SIG-M5 treated with dmso at 0.1 percent for 504 hours (cell line): ENCODE measurements around the gene SLCO4A1.
A peak's percentile ranks its signal among the peaks of the same experiment; 100 is the strongest.

Source experiments
- DNase-seq: peaks from one replicate; lab custom pipeline; 2025; ENCODE audit not compliant: unreplicated experiment; lab: John Stamatoyannopoulos, UW

SLCO4A1 gene

DNA sequence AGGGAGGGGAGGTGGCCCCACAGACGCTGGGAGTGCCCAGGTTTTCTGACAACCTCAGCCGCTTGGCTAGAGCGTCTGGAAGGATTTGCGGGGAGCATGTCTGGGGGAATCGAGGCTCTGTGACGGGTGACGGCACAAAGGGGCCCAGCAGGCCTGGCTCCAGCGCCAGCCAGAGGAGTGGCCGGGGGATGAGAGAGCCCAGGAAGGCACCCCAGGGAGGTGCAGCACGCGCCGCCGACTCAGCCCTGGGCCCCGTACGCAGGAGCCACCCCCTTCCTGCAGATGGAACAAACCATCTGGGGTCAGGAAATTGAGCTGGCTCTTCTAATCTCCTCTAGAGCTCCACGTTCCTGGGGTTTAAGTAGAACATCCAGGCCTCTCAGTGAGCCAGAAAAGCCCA, 5.9 kb upstream of the SLCO4A1 start:
- DNase-seq, result no peak

DNA sequence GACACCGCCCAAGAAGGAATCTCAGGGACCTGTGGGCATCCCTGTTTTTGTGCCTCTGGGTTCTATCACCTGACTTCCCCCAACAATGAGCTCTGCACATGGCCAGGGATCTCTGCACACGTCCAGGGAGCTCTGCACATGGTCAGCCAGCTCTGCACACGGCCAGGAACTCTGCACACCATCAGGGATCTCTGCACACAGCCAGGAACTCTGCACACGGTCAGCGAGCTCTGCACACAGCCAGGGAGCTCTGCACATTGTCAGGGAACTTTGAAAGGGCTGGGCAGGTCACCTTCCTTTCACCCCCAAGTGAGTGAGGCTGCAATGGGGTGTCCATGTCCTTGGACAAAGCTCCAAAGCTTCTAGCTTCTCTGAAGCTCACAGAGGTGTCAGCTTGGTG, 5.2 kb upstream of the SLCO4A1 start:
- DNase-seq, result no peak

DNA sequence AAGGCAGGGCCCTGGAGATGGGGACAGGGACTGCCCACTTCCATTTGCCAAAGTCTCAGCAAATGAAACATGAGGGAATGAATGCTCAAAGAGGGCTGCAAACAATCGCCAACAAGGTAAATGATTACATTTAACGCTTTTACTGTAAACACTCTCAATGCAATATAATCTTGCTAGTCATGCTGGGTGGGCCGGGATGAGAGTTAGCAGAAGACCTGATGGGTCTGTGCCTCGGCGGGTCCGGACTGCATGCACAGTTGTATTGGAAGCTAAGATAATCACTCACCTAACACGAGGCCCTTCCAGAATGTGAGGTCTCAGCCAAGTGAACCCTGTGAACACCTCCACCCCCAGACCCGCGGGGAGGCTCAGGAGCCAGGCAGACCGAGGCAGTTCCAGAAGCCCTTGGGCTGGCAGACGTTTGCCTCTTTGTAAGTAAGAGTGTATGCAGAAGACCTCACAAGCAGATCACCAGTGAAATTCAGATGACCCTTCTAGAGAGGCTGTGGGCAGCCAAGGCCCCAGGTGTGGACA, 4.7 kb upstream of the SLCO4A1 start:
- DNase-seq, result no peak

DNA sequence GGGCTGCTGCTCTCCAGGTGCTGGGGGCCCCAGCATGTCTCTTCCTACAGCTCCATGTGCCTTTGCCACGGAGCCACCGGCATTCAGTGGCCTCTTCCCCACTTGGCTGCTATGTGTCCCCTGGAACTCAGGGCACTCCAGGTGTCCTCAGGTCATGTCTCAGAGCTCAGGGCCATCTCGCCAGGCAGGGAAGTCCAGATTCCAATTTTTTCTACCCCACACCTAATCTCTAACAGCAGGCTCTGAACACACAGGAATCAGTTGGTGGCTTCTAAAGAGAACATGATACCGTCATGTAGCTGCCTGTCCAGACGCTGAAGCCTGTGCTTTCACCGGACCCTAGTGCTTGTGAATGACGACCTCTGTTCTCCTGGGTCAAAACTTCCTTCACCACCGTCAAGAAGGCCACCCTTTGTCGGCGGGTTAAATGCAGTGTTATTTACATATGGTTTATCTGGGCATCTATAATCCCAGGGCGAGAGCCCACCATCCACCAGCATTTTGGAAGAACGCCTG, 4.2 kb upstream of the SLCO4A1 start:
- no peak for DNase-seq

DNA sequence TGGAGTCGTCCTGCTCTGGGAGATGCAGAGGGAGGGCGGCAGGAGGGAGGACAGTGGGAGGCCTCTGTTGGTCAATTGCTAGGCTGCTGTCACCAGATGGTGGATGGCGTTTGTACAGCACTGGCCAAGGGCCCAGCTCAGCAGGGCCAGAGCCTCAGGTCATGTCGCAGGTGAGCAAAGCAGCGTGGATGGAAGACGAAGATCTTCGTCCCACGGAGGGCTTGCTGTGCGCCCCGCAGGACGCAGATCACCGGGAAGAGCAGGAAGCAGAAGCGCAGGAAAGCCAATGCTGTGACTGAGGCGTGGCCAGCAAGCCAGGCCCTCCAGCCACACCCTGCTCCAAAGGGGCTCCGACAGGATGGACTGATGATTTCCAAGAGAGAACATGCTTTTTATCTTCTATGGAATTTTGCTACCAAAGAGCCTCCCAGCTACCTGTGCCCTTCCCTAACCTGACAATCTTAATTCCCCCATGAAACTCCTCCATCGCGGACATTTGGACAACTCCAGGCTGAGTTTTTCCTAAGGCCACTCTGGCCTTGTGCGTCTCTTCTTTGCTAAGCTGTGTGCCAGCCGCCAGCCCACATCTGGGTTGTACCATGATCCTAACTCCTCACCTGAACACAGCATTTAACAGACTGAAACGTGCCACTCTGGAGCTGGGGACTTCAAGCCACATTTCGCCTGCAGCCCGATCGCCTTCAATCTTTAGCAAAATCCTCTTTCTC, 3.5 kb upstream of the SLCO4A1 start:
- DNase-seq, result no peak

DNA sequence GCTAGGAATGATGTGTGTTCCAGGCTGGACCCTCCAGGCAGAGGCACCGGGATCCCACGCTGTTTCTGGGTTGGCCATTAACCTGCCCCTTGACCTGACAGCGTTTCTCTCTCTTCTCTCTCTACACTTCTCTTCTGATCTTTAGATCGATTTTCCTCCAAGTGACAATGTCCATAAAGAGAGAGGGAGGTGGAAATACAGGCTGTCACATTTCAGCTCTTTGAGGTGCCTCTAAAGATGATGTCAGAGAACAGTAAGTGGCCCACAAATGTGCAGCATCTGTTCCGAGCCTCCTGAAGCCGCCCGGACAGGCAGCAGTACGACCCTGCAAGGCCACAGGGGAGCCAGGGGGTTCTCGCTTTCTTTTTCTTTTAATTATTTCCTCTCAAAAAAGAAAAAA, 2.5 kb upstream of the SLCO4A1 start:
- DNase-seq, result no peak

DNA sequence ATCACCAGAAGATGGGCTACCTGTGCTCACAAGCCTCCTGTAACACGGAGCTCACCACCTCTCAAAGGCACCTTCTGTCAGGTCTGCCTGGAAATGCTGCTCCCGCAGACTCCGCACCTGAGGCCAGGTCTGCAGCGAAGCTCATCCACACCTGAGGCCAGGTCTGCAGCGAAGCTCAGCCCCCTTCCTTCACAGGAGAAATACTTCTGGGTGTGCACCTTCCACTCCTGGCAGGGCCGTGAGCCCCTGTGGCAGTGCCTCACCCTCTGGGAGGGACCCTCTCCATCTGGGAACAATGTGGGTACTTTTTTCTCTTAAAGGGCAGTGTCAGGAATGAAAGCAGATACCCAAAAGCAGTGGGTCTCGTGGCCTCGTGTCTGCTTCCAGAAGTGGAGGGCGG, 1.4 kb upstream of the SLCO4A1 start:
- DNase-seq, result no peak

DNA sequence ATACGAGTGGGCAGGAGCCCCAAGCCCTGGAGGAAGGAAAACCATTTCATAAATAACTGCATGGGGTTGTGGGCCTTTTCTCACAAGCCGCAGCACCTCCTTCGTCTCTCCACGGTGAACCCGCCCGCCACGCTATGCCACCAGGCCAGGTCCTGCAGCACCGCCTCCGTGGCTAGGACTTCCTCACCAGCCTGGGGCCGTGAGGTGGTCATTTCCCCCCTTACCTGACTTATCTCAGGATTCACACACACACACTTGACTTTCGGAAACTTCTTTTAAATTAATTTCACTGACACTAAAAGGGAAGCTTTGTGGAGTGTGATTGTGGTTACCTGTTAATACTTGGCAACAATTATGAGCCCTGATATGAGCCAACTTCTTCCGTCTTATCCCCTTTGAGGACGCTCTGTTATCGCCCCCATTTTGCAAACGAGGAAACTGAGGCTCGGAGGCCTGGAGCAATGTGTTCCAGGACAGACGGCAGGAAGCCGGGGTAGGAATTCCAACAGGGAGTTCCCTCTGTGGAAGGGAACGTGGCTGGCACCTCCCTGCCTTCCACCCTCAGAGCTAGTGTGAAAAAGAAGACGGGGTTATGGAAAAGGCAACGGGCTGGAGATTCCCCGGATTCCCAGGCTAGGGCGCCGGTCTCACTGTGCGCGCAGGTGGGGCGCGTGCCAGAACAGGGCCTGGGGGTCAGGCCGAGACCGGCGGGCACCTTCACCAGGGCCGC, 817 bp upstream of the SLCO4A1 start:
- no peak for DNase-seq

DNA sequence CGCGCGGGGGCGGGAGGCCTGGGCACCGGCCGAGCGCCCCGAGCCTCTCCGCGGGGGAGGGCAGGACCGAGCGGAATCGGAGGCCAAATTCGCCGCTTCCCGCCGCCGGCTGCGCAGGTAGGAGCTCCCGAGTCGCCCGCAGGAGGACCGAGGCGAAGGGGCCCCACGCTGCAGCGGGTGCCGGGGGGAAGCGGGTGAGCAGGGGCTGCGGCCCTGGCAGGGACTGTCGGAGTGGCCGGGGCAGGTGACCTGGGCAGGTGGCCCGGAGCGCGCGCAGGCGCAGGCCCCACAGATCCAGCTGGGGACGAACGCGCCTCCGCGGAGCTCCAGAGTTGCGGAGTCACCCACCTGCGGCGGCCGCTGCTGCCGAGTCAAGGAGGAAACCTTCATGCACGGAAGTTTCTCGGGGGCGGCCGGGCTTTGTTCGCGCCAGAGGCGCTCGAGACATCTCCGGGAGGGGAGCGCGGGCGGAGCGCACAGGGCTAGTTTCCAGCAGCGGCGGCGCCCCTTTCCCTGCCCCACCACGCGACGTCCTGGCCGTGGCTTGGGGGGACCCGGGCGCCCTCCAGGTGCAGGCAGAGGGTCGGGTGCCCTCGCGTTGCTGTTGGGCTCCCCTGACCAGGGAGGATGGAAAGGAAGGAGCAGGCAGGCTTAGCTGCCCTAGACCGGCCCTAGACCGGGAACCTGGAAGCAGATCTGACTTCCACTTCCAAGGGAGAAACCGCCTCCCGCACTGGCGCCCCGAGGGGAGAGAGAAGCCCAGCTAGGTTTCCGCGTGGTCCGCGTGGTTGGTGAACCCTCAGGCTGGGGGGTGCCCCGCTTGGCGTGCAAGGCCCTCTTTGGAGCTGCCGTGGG, 590 bp downstream of the SLCO4A1 start:
- DNase-seq, result peak; percentile 29

DNA sequence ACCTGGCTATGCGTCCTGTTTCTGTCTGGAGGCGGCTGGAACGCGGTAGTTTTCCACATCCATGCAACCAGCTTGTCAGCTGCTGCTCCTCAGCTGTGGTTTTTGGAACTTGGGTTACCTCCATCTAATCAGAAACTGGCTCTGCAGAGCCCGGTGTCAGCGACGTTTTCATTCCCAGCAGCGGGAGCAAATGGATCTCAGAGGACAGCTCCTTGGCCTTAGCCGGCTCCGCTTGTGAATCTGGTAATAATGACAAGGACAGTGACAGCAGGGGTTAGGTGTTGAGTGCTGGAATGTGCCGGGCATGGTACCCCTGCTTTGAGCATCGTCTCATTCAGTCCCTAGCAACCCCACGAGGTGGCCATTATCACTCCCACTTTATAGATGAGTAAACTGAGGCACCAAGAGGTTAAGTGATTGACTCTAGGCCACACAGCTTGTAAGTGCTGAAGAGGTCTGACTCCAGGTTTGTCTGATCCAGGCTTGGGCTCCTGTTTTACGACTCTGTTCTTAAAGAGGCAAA, 1.3 kb downstream of the SLCO4A1 start:
- DNase-seq, result no peak

DNA sequence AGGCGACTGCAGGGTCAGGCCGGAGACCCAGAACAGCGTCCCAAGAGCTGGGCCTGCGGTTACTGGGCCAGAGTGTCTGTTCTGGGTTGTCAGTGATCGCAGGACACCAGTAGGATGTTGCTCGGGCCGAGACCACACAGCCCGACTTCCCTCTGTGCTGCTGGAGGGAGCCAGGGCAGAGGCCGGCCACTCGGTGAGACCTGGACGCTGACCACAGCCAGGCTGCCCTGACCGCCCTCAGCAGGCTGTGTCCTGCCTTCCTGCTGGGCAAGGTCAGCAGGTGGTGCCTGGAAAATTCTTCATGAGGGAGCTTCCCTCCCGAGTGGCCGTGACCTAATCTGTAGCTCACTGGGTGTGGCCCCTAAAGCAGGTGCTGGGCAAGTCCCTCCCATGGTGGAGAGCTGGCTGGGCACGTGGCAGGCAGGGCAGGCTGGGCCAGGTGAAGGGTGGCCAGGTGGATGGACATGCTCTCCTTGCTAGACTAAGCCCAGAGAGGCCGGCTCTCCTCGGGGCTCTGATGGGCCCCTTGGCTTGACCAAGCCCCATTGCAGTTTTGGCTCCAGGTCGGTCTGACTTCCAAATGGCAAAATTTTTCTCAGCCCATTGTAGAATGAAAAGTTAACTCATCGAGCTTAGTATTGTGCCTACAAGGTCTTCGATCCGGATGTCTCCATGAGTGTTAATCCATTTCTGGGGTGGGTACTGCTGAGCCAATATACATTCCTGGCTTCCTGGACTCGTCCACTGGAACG, 1.9 kb downstream of the SLCO4A1 start:
- DNase-seq, result no peak

DNA sequence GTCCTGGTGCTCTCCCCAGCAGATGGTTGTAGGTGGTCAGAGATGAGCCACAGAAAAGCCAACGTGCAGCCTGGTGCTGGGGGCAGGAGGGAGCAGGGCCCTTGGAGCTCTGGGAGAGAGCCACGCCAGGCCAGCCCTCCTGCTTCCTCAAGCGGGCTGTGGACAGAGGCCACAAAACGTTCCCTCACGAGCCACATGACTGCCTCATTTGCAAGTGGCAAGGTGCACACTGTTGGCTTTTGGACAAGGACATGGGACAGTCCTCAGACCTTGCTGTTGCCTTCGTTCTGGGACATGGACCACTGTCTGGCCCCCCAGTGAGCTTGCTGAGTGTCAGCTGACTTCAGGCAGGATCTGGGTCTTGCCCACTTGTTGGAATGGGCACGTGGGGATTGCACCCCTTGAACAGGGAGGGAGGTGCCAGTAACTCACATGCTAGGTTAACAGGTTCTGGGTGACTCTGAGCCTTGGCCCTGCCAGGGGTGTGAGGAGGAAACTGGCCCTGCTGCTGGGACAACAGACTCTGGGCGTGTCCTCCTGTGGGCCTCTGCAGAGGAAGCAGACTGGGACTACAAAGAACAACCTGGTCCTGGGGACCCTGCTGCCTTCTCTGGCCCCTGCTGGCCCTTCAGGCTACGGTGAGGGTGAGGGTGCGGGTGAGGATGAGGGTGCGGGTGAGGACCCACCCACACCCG, 2.6 kb downstream of the SLCO4A1 start:
- DNase-seq, result peak; percentile 34

DNA sequence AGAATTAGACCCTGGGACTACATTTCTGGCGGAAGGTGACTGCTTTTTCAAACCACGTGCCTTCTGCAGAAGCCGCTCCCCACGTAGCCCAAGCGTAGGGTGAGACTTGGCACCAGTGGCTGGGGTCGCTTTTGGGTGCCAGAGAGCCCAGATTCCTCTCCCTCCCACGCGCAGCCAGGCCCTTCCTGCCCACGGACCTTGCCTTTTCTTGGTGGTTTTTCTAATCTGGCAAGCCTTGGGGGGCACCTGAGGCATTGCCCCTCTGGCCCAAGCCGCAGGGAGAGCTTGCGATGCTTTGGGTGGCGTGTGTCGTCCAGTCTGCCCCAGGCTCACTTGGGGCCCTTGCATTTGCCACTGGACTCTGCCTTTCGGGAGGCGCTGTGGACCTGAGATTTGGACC, 3.3 kb downstream of the SLCO4A1 start:
- DNase-seq, result no peak

DNA sequence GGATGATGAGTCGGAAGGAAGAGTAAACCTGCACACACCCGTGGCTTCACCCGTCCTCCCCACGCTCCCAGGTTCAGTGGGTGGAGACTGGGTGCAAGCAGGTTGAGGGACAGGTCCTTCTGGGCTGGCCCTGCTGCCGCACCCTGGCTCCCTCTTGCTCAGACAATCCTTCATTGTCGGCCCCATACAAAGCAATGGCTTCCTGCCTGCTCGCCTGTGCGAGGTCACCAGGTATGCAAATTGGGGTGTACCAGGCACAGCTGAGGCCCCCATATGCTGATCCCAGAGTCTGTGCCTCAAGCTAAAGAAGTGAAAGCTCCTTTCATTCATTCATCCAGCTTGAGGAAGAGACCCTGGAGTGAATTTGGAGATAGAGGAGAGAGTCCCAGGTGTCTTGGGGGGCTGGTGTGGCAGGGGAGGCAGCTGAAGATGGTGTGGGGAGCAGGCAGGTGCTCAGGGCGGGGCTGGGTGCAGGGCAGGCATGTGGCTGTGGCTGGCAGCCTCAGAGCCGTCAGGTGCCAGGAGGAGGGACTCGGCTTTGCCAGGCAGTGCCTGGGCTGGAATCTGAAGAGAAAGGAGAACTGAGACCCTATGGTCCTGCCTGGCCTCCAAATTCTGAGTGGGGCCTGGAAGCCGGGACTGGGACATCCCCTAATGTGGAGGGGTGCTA, 4.7 kb downstream of the SLCO4A1 start:
- no peak for DNase-seq

DNA sequence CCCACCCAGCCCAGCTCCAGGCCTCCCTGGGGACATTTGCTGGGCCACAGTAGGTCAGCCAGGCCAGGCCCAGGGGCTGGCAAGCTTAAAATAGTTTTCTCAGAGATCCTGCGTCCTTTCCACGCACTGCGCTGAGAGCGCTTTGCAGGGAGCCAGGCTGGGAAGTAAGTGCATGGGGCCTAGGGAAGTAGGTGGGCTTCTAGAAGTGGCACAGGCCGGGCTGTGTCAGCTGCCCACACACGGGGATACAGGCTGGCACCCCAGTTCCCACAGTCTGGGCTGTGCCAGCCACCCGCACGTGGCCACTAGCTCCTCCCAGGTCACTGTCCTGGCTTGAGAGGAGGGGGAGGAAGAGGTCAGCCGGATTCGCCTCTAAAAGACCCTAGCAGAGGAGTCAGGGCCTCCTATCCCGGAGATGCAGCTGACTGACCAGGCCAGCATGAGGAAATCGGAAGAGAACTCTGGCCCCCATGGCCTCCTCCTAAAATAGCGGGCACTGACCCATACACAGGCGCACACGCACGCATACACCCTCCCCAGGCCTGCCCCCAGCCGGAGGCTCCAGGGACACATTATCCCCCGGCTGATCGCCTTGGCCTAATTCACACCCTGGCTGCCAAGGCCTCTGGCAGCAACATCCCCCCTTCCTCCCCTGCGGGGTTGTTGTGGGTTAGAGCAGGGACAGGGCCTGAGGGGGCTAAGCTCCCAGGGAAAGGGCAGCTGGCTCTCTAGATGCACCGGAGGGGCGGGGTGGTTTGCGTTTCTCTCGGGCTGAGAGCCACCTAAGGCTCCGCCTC, 5.4 kb downstream of the SLCO4A1 start:
- no peak for DNase-seq

DNA sequence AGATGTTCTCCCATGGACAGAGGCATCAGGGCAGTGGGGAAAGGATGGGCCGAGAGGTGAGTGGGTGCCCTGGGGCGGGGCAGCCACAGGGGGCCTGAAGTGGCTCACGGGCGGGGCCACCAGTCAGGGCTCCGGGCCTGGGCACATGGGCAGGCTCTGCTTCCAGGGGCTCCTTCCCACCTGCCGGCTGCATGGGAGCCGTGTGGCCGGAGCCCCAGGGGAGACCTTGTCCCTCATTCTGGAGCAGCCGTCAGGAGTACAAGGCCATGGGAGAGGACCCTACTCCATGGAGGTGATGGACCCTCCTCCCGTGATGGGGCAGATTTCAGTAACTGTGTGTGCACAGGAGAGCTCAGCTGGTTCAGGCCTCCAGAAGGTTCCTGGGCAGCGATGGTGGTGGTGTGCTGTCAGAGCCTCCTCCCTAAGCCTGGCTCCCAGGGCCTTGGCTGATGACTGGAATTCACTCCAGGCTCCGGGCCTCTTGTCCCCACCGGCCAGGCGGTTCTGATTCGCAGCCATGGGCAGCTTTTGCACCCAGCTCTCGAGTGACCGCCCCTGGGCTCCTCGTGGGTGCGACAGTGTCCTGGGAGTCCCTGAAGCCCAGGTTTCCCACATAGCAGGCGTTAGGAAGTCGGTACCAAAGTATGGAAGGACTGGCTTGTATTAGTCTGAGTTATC, 6.2 kb downstream of the SLCO4A1 start:
- DNase-seq, result no peak

DNA sequence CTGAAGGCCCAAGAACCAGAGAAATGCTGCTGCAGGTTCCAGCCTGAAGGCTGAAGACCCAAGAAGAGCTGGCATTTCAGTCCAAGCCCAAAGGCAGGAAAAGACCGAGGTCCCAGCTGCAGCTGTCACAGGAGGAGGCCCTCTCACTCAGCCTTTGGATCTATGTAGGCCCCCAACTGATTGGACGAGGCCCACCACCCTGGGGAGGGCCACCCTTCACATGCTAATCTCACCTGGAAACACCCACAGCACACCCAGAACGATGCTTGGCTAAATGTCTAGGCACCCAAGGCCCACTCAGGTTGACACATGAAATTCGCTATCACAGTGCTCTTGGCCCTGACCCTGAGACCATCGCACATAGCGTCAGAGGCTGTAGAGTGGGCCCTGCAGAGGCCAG, 6.8 kb downstream of the SLCO4A1 start:
- no peak for DNase-seq
